PC-3 (cell line): Measurements from ENCODE around the gene HES1.

Experiments used
- EZH2 ChIP-seq: fragments of 300-600 bp; sonication (generic); IDR thresholded peaks from one replicate; pipeline ENCODE4 v1.6.1; 2017; ENCODE audit warnings: antibody characterized with exemption, mild to moderate bottlenecking, low read length; ENCODE audit not compliant: unreplicated experiment
- EZH2phosphoT487 ChIP-seq: fragments of 300-600 bp; sonication (generic); IDR thresholded peaks from 2 replicates; pipeline ENCODE4 v1.6.1; 2018; ENCODE audit warnings: mild to moderate bottlenecking, antibody characterized with exemption, low read length, borderline replicate concordance
- TF ChIP-seq, protein P1 (sequence below): fragments of 300-600 bp; sonication (generic); conservative IDR thresholded peaks from 2 replicates; pipeline ENCODE4 v1.5.1; 2017; ENCODE audit warnings: antibody characterized with exemption, low read depth, mild to moderate bottlenecking, low read length

DNA sequence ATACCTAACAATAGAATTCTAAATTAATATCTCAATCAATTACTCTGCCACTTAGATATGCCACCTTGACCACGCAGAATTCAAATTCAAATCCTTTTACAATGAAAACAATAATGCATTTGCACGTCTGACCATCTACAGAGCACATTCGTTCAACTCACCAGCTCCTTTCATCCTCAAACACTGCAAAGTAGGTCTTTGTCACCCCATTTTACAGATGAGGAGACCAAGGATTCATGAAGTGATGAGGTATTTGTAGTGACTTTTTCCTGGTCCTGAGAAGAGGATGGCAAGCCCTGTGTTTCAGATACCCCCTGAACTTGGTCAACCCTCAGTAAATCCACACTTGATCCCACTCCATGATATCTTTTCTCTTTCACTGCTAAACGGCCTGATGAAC lies 42.2 kb downstream of the HES1 start:
- TF ChIP-seq, protein P1, sequence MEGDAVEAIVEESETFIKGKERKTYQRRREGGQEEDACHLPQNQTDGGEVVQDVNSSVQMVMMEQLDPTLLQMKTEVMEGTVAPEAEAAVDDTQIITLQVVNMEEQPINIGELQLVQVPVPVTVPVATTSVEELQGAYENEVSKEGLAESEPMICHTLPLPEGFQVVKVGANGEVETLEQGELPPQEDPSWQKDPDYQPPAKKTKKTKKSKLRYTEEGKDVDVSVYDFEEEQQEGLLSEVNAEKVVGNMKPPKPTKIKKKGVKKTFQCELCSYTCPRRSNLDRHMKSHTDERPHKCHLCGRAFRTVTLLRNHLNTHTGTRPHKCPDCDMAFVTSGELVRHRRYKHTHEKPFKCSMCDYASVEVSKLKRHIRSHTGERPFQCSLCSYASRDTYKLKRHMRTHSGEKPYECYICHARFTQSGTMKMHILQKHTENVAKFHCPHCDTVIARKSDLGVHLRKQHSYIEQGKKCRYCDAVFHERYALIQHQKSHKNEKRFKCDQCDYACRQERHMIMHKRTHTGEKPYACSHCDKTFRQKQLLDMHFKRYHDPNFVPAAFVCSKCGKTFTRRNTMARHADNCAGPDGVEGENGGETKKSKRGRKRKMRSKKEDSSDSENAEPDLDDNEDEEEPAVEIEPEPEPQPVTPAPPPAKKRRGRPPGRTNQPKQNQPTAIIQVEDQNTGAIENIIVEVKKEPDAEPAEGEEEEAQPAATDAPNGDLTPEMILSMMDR: no peak
- no peak for TF ChIP-seq EZH2phosphoT487
- no peak for TF ChIP-seq EZH2
